ENCODE measurements around the gene ZNF296. TPM values are rescaled to one million over a fixed set of nuclear protein-coding genes. Genes with fewer than 3 reads are reported as not detected.
A peak's percentile ranks its signal among the peaks of the same experiment; 100 is the strongest.

Gene ZNF296
- total RNA-seq, 1 experiment from 2014 or later: not detected

- peaks cover 45% of the 10 kb centered on the region for H3K36me3 ChIP-seq
- H3K9me3 ChIP-seq (replicated peaks): no peaks in the 10 kb centered on the region
These were observed 6.1 kb downstream of the ZNF296 start for GRCh38 chr19:45070214-45070613.

DNA sequence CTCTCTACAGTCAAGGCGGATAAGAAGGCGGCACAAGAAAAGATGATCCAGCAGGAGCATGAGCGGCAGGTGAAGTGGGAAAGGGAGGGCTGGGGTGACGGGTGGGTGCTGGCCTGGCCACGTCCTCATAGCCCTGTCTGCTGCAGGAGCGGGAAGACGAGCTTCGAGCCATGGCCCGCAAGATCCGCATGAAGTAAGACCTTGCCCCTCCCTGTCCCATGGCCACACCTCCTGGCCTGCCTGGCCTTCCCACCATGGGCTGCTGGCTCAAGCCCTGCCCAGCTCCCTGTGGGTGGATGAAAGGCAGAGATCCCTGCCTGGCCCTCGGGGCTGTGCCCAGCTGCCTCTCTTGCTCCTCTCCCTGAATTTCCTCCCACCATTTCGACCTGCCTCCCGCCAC, 7.2 kb downstream of the ZNF296 start:
- no peaks in the 10 kb centered on the region for H3K27me3 ChIP-seq (replicated peaks)
- H3K4me1 ChIP-seq (replicated peaks): no peaks in the 10 kb centered on the region
- no peak for DNase-seq (ENCODE audit: low read depth in 1 of 2, low spot score in 2 of 2)
- H3K9me3 ChIP-seq (replicated peaks): no peaks in the 10 kb centered on the region
- H3K36me3 ChIP-seq: peaks cover 56% of the 10 kb centered on the region
- no peak overlapping the region for H3K27ac ChIP-seq
- no peak overlapping the region for H3K4me3 ChIP-seq

More at GRCh38 chr19:45070214-45070613, 6.1 kb downstream of the ZNF296 start:
- Histone ChIP-seq H3K27ac (no peak overlapping the region), H3K4me1 (replicated peaks) (no peaks in the 10 kb centered on the region), H3K4me3 (no peak overlapping the region), H3K27me3 (replicated peaks) (no peaks in the 10 kb centered on the region)
- DNase-seq (ENCODE audit: low read depth in 1 of 2, low spot score in 2 of 2): no peak

DNA sequence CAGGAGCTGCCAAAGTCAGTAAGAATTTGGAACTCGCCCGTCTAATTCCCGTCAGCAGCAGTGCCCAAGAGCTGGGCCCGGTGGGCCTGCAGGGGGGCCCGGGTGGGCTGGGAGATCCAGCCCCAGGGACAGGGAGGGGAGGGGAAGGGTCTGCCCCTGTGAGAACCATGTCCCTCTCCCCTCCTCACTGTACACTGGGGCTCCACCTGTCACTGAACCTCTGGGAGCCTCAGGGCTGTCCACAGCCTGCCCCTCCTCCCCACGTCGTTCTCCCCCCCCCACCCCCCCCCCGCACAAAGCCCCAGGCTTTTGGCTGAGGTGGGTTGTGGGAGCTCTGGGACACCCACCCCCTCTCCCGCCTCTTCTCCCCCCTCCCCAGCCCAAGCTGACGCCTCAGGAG, 8.2 kb downstream of the ZNF296 start:
- DNase-seq (ENCODE audit: low read depth in 1 of 2, low spot score in 2 of 2): no peak
- Histone ChIP-seq H3K27ac (no peak overlapping the region), H3K4me1 (replicated peaks) (no peaks in the 10 kb centered on the region), H3K4me3 (no peak overlapping the region), H3K27me3 (replicated peaks) (no peaks in the 10 kb centered on the region), H3K9me3 (replicated peaks) (no peaks in the 10 kb centered on the region), H3K36me3 (peaks cover 63% of the 10 kb centered on the region)

DNA sequence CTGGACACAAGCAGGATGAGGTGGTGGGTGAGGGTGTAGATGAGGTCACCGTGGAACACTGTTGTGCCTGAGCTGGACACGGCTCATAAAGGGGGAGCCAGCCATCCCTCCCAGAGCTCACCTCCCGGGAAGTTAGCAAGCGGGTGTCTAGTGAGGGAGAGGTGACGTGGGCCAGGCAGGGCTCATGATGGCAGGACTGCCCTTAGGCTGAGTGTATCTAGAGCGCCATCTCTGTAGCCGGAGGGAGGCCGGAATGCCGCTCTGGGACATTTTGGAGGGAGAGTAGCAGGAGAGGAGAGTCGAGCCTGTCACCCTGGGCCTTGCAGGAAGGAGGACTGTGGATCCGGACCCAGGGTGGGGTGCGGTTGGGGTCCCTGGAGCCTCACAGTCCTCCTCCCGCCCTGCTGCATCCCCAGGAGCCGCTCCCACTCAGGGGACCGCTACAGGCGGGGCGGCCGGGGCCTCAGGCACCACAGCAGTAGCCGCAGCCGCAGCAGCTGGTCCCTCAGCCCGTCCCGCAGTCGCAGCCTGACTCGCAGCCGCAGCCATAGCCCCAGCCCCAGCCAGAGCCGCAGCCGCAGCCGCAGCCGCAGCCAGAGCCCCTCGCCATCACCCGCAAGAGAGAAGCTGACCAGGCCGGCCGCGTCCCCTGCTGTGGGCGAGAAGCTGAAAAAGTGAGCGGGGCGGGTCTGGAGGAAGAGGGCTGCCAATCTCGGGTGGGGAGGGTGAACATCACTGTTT, 9.2 kb downstream of the ZNF296 start:
- no peak for DNase-seq (ENCODE audit: low read depth in 1 of 2, low spot score in 2 of 2)
- no peak overlapping the region for H3K27ac ChIP-seq
- H3K36me3 ChIP-seq: peaks cover 71% of the 10 kb centered on the region

DNA sequence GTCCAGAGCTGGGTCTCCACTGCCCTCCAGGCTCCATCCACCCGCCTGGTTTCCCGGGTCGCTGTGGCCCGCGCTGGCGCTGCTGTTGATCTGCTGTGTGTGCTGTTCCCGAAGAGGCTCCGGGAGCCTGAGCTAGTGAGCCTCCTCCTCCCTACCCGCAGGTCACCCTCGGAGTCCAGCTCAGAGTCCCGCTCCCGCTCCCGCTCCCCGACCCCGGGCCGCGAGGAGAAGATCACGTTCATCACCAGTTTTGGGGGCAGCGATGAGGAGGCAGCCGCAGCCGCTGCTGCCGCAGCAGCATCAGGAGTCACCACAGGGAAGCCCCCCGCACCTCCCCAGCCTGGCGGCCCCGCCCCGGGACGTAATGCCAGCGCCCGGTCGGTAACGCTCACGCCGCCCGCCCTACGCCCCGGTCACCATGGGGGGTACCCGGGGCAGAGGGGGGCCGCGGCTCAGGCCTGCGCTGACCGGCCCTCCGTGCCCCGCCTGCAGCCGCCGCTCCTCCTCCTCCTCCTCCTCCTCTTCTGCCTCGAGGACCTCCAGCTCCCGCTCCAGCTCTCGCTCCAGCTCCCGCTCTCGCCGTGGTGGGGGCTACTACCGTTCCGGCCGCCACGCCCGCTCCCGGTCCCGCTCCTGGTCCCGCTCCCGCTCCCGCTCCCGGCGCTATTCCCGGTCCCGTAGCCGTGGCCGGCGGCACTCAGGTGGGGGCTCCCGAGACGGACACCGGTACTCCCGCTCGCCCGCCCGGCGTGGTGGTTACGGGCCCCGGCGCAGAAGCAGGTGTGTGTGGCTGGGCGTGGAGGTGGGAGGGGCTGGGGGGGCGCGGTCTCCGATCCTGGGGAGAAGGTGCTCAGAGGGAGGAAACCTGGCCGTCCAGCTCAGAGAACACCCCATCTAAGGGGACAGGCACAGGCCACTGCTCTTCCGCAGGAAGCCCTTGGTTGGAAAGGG, 12.2 kb downstream of the ZNF296 start:
- H3K9me3 ChIP-seq (replicated peaks): no peaks in the 10 kb centered on the region
- H3K4me1 ChIP-seq (replicated peaks): no peaks in the 10 kb centered on the region; the same call in 1 of the 2 replicates
- DNase-seq (ENCODE audit: low read depth in 1 of 2, low spot score in 2 of 2): no peak
- H3K36me3 ChIP-seq: peaks cover 81% of the 10 kb centered on the region
- H3K27ac ChIP-seq: no peak overlapping the region
- H3K27me3 ChIP-seq (replicated peaks): no peaks in the 10 kb centered on the region
- H3K4me3 ChIP-seq: no peak overlapping the region

More for the DNA sequence above, 9.2 kb downstream of the ZNF296 start:
- no peaks in the 10 kb centered on the region for H3K4me1 ChIP-seq (replicated peaks)
- H3K4me3 ChIP-seq: no peak overlapping the region
- H3K9me3 ChIP-seq (replicated peaks): no peaks in the 10 kb centered on the region
- H3K27me3 ChIP-seq (replicated peaks): no peaks in the 10 kb centered on the region

DNA sequence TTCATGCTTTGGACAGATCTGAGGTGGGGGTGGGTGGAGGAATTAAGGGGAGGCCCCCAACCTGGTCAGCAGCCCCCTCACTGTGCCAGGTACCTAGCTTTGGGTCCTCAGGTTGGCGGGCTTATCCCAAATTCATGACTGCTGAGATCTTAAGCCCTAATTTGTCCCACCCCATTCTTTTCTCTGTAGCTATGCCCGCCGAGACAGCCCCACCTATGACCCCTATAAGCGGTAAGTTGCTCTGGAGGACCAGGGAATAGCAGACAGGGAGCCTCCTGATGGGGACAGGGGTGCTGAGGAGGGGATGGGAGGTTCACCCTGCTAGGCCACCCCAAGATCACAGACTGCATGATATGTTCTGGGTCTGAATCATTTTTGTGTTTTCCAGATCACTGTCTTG, 14.3 kb downstream of the ZNF296 start:
- Histone ChIP-seq H3K36me3 (peaks cover 87% of the 10 kb centered on the region), H3K4me1 (replicated peaks) (no peaks in the 10 kb centered on the region; the same call in 1 of the 2 replicates), H3K4me3 (no peak overlapping the region), H3K9me3 (replicated peaks) (no peaks in the 10 kb centered on the region), H3K27me3 (replicated peaks) (no peaks in the 10 kb centered on the region), H3K27ac (no peak overlapping the region)
- no peak for DNase-seq (ENCODE audit: low read depth in 1 of 2, low spot score in 2 of 2)

GRCh38 chr19:45059258-45059965, 16.9 kb downstream of the ZNF296 start:
- Histone ChIP-seq H3K4me1 (replicated peaks) (no peaks in the 10 kb centered on the region; the same call in 1 of the 2 replicates), H3K9me3 (replicated peaks) (no peaks in the 10 kb centered on the region), H3K4me3 (no peak overlapping the region), H3K36me3 (peaks cover 95% of the 10 kb centered on the region), H3K27me3 (replicated peaks) (no peaks in the 10 kb centered on the region), H3K27ac (no peak overlapping the region)
- DNase-seq (ENCODE audit: low read depth in 1 of 2, low spot score in 2 of 2): peak; percentile 62 to 88

- Histone ChIP-seq H3K4me1 (replicated peaks) (no peaks in the 10 kb centered on the region; the same call in 1 of the 2 replicates), H3K9me3 (replicated peaks) (no peaks in the 10 kb centered on the region), H3K4me3 (no peak overlapping the region), H3K36me3 (peaks cover 95% of the 10 kb centered on the region), H3K27ac (no peak overlapping the region), H3K27me3 (replicated peaks) (no peaks in the 10 kb centered on the region)
- DNase-seq (ENCODE audit: low read depth in 1 of 2, low spot score in 2 of 2): no peak
These were observed 17.6 kb downstream of the ZNF296 start for GRCh38 chr19:45058622-45059159.

- H3K4me1 ChIP-seq (replicated peaks): no peaks in the 10 kb centered on the region; the same call in 1 of the 2 replicates
- no peak overlapping the region for H3K27ac ChIP-seq
- peaks cover 100% of the 10 kb centered on the region for H3K36me3 ChIP-seq
- no peaks in the 10 kb centered on the region for H3K9me3 ChIP-seq (replicated peaks)
- DNase-seq (ENCODE audit: low read depth in 1 of 2, low spot score in 2 of 2): no peak
- no peak overlapping the region for H3K4me3 ChIP-seq
- H3K27me3 ChIP-seq (replicated peaks): no peaks in the 10 kb centered on the region
These were observed 18.8 kb downstream of the ZNF296 start for GRCh38 chr19:45057444-45057843.

GRCh38 chr19:45056831-45057230, 19.4 kb downstream of the ZNF296 start:
- Histone ChIP-seq H3K27ac (no peak overlapping the region), H3K4me3 (no peak overlapping the region), H3K4me1 (replicated peaks) (no peaks in the 10 kb centered on the region; the same call in 1 of the 2 replicates), H3K9me3 (replicated peaks) (no peaks in the 10 kb centered on the region), H3K36me3 (peaks cover 99% of the 10 kb centered on the region), H3K27me3 (replicated peaks) (no peaks in the 10 kb centered on the region)
- DNase-seq (ENCODE audit: low read depth in 1 of 2, low spot score in 2 of 2): no peak

- H3K27me3 ChIP-seq (replicated peaks): no peaks in the 10 kb centered on the region
- no peaks in the 10 kb centered on the region for H3K4me1 ChIP-seq (replicated peaks)
- H3K4me3 ChIP-seq: no peak overlapping the region
- no peak overlapping the region for H3K27ac ChIP-seq
- H3K36me3 ChIP-seq: peaks cover 65% of the 10 kb centered on the region
- no peak for DNase-seq (ENCODE audit: low read depth in 1 of 2, low spot score in 2 of 2)
- no peaks in the 10 kb centered on the region for H3K9me3 ChIP-seq (replicated peaks)
These were observed 24.2 kb downstream of the ZNF296 start for GRCh38 chr19:45051929-45052579.

DNA sequence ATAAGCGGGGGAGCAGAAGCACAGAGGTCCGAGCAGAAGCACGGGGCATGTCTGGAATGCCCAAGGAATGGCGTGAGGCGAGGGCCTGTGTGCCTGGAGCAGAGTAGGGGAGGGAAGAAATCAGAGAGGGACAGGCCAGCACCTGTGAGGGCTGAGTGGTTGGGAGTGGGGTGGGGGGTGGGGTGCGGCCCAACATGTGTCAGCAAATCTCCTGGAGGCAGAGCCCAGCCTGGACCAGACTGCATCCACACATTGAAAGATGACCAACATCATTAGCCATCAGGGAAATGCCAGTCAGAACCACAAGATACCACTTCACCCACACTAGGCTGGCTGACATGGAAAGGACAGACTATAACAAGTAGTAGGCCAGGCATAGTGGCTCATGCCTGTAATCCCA, 26.2 kb downstream of the ZNF296 start:
- Histone ChIP-seq H3K27ac (no peak overlapping the region), H3K9me3 (replicated peaks) (no peaks in the 10 kb centered on the region), H3K27me3 (replicated peaks) (no peaks in the 10 kb centered on the region), H3K4me3 (no peak overlapping the region), H3K4me1 (replicated peaks) (no peaks in the 10 kb centered on the region), H3K36me3 (peaks cover 65% of the 10 kb centered on the region)
- no peak for DNase-seq (ENCODE audit: low read depth in 1 of 2, low spot score in 2 of 2)
